Activated CD4-positive, alpha-beta T cell treated with anti-CD3 and anti-CD28 coated beads, Interleukin-2, amount 10 ng/mL, durations not matched to agents 7 days and 5 days (primary cell): Measurements from ENCODE around the gene ABHD10. TPM values are rescaled to one million over a fixed set of nuclear protein-coding genes. Genes with fewer than 3 reads are reported as not detected.
A peak's percentile ranks its signal among the peaks of the same experiment; 100 is the strongest.

ENCODE experiments used
- CTCF ChIA-PET: fragments of 350-600 bp; sonication (Branson Sonifier 250); formaldehyde crosslinking; loops from one replicate; lab custom pipeline; 2021; ENCODE audit warnings: antibody characterized with exemption; lab: Charles Lee
- POLR2A ChIA-PET: fragments of 350-600 bp; sonication (Branson Sonifier 250); formaldehyde crosslinking; loops from one replicate; lab custom pipeline; 2021; ENCODE audit warnings: antibody characterized with exemption; lab: Charles Lee
- DNase-seq: peaks from one replicate; pipeline ENCODE4 v3.0.0-alpha.2; 2020
- H3K27ac Mint-ChIP-seq: one replicate; pipeline ENCODE4 v1.8.0; 2021; ENCODE audit warnings: mild to moderate bottlenecking, moderate library complexity, mixed read lengths
- H3K27me3 Mint-ChIP-seq: one replicate; pipeline ENCODE4 v1.8.0; 2021; ENCODE audit warnings: mixed read lengths
- H3K36me3 Mint-ChIP-seq: one replicate; pipeline ENCODE4 v1.8.0; 2021; ENCODE audit warnings: low read depth, mixed read lengths
- H3K4me1 Mint-ChIP-seq: one replicate; pipeline ENCODE4 v1.8.0; 2021; ENCODE audit warnings: mixed read lengths
- H3K4me3 Mint-ChIP-seq: one replicate; pipeline ENCODE4 v1.8.0; 2021; ENCODE audit warnings: mild to moderate bottlenecking, moderate library complexity, mixed read lengths
- H3K9me3 Mint-ChIP-seq: one replicate; pipeline ENCODE4 v1.8.0; 2021; ENCODE audit warnings: mixed read lengths
- total RNA-seq, 2 experiments: library from RNA; stranded (reverse); gene quantifications; one replicate each; pipeline ENCODE4 v1.2.3, GENCODE V29; 2021

Gene ABHD10
- total RNA-seq, 2 experiments from 2014 or later: 36.9 to 40.0 TPM

DNA sequence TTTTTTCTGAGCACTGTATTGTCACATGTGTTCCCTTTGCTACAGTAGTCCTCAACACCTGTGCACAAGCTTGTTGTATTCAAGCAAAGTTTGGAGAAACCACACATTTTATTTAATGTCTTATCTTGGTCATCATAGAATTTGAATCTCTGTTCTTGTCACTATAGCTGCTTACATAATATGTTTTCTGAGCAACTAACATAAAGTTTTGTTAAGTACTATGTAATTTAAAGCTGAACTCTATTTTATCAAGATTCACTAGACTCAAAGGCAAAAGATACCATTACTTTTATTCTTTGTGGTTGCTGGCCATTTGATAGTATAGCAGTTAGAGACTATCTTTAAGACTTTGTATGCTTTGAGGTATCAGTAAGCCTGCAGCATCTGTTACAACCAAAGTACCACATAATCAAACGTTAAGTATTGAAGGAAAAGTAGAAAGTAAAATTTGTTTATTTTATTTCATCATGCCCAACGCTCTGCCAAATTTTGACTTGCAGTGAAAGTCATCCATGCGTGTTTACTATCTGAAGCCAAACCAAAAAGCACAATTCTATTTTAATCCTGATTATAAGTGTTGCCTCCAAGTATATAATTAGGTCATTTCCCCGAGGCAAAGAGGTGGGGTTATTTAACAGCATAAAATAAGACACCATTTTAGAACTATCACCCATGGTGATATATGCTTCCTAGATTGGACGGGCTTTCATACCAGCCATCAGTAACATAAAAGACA is 10.3 kb upstream of the ABHD10 start:
- Mint-ChIP-seq H3K27ac (no peak overlapping the region), H3K9me3 (no peaks in the 10 kb centered on the region), H3K27me3 (peaks cover 6% of the 10 kb centered on the region), H3K36me3 (no peaks in the 10 kb centered on the region), H3K4me3 (no peak overlapping the region), H3K4me1 (peaks cover 5% of the 10 kb centered on the region)
- DNase-seq: no peak
- ChIA-PET POLR2A (no interaction called here), CTCF (interaction anchor here (0.7 to 2.8 kb wide), 17 partner anchors 9 to 391 kb away, joined by 3 to 20 read pairs (median 4); partner anchors contain the start of gene ABHD10)

DNA sequence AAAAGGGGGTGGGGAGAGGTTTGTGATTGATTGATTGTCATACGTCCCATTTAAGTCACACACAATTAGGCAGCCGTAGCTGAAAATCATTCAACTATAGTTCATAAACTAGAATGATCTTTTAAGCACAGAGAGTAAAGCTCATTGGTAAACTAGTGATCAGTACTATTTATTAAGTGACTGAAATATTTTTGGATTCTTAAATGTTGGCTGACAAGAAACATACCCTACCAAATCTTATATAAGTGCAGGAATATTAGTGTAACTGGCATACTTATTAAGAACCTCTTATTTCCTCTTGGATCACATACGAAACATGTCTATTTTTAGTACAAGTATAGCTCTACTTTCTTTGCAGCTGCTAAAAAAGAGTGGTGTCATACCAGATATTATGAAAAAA is 8.4 kb upstream of the ABHD10 start:
- ChIA-PET POLR2A (no interaction called here), CTCF (interaction anchor here (0.7 to 1.0 kb wide), 4 partner anchors 8 to 282 kb away, joined by 3 read pairs; no protein-coding TSS in a partner anchor)
- Mint-ChIP-seq H3K27ac (no peak overlapping the region), H3K36me3 (no peaks in the 10 kb centered on the region), H3K27me3 (peaks cover 6% of the 10 kb centered on the region), H3K4me3 (no peak overlapping the region), H3K4me1 (peaks cover 5% of the 10 kb centered on the region), H3K9me3 (no peaks in the 10 kb centered on the region)
- no peak for DNase-seq

DNA sequence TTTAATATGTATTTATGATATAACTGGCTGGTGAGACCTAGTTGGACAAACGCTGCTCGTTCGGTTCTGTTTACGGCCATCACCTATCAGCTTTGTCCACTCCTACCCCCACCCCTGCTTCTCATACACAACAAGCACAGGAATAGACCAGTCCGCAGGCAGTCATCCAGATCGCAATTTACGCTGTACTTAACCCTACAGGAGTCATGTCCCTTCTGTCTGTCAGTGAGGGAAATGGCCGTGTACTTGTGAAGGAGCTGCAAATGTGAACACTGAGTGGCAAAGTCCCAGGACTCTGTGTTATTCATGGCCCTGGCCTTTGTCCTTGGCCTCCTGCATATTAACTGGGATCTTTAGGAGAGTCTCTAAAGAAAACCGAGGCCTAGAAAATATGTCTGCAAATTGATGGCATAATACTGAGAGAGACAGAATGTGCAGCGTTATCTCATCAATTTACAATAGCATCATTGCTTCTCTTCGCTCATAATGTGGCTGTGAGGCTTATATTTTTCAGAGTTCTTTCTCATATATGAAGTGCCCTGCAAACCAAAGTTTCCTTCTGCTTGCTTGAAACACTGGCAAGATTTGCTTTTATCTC is 7.2 kb upstream of the ABHD10 start:
- H3K27ac Mint-ChIP-seq: no peak overlapping the region
- H3K36me3 Mint-ChIP-seq: no peaks in the 10 kb centered on the region
- peaks cover 8% of the 10 kb centered on the region for H3K27me3 Mint-ChIP-seq
- H3K9me3 Mint-ChIP-seq: no peaks in the 10 kb centered on the region
- ChIA-PET CTCF (interaction anchor here (1.0 kb wide), 1 partner anchor 9 kb away, joined by 3 read pairs; no protein-coding TSS in a partner anchor), POLR2A (no interaction called here)
- H3K4me1 Mint-ChIP-seq: peaks cover 5% of the 10 kb centered on the region
- no peak for DNase-seq
- no peak overlapping the region for H3K4me3 Mint-ChIP-seq

DNA sequence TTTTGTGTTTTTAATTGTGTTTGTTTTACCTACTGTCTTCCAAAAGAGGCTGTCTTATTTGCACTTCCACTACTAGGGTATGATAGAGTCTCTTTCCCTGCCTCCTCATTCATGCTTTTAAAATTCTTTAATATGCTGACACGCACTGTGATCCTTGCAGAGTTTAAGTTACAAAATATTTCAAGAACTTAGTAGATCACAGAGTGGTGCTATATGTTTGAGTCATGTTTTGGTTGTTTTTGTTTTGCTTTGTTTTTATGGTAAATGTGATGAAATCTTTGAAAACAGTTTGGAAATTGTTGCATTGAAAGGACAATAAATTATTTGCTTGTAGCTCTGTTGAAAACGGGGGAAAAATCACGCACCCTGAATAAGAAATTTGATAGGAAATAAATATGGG is 5.9 kb upstream of the ABHD10 start:
- Mint-ChIP-seq H3K27me3 (peaks cover 10% of the 10 kb centered on the region), H3K9me3 (no peaks in the 10 kb centered on the region), H3K4me3 (no peak overlapping the region), H3K27ac (no peak overlapping the region), H3K4me1 (no peaks in the 10 kb centered on the region), H3K36me3 (no peaks in the 10 kb centered on the region)
- ChIA-PET CTCF (interaction anchor here (1.3 to 1.4 kb wide), 2 partner anchors 251 to 304 kb away, joined by 3 read pairs; no protein-coding TSS in a partner anchor), POLR2A (no interaction called here)
- no peak for DNase-seq

DNA sequence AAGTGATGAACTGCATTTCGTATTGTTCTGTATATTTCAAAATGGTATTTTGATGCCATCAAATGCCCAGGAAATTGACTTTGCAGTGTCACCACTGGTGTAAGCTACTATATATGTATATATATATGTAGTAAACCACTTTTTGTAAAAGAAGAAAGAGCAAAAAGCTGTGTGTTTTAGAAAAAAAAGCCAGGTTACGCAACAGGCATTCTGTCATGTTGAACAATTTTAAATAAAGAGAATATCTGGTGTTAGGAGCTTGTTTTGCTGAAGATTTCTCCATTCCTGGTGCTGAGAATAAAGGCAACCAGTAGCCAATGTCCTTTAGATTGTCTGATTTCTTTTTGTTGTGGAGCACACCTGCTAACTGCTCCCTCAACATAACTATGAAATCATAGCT is 3.7 kb upstream of the ABHD10 start:
- H3K27me3 Mint-ChIP-seq: peaks cover 4% of the 10 kb centered on the region
- POLR2A ChIA-PET: no interaction called here
- H3K4me3 Mint-ChIP-seq: no peak overlapping the region
- no peak for DNase-seq
- no peaks in the 10 kb centered on the region for H3K9me3 Mint-ChIP-seq
- CTCF ChIA-PET: interaction anchor here (1.2 kb wide), 1 partner anchor 39 kb away, joined by 4 read pairs; no protein-coding TSS in a partner anchor
- peaks cover 7% of the 10 kb centered on the region for H3K4me1 Mint-ChIP-seq
- no peak overlapping the region for H3K27ac Mint-ChIP-seq
- no peaks in the 10 kb centered on the region for H3K36me3 Mint-ChIP-seq

DNA sequence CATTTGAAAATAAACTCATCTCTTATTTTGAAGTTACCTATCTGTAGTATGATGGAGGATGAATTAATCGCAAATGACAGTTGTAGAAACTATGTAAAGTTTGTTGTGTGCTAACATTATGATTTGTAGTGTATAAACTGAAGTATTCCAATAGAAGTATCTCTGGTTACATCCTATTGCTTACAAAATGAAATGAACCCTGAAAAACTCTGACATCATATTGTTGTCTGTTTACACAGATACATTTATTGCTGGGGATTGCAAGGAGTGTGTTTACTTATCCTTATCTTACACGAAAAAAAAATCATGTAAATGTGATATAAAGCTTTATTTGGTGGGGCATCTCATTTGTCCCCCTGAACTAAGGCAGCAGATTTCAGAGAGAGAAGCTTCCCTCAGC is 2.6 kb upstream of the ABHD10 start:
- Mint-ChIP-seq H3K9me3 (no peaks in the 10 kb centered on the region), H3K27ac (no peak overlapping the region), H3K4me1 (peaks cover 18% of the 10 kb centered on the region), H3K27me3 (peaks cover 4% of the 10 kb centered on the region), H3K36me3 (peaks cover 8% of the 10 kb centered on the region), H3K4me3 (no peak overlapping the region)
- POLR2A ChIA-PET: no interaction called here
- CTCF ChIA-PET: no interaction called here
- no peak for DNase-seq

DNA sequence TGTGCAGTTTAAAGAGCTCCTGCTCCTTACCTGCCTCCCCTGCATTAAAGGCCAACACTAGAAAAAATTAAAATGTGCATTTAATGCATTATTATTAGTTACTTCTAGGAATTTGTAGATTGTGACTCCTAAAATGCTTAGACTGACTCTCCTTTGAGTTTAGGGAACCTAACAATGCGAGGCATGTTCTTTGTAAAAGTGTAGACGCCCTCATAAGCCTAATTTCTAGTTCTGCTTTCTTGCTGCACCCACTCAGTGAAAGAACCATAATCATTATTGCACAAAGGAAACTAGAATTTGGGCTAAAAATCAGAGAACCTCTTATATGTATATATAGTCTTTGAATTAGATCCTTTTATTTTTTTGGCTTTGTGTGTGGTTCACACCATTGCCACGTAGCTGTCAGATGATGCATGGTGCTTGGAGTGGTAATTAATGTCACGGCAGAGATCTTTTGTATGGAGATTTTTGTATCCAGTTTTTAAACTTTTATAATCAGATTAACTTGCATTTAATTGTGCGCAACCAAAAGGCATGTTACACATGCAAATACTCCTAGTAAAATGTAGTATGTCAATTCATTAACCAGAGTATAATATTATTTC is 710 bp downstream of the ABHD10 start:
- peaks cover 39% of the 10 kb centered on the region for H3K4me1 Mint-ChIP-seq
- POLR2A ChIA-PET: interaction anchor here (0.7 to 1.6 kb wide), 5 partner anchors 10 to 369 kb away, joined by 3 to 10 read pairs (median 5); no protein-coding TSS in a partner anchor
- DNase-seq: peak; percentile 23
- peak overlapping the region; percentile 96 for H3K27ac Mint-ChIP-seq
- peaks cover 4% of the 10 kb centered on the region for H3K27me3 Mint-ChIP-seq
- no peaks in the 10 kb centered on the region for H3K9me3 Mint-ChIP-seq
- CTCF ChIA-PET: interaction anchor here (0.9 to 2.0 kb wide), 8 partner anchors 10 to 262 kb away, joined by 3 to 9 read pairs (median 6); no protein-coding TSS in a partner anchor
- peak overlapping the region; percentile 90 for H3K4me3 Mint-ChIP-seq
- peaks cover 32% of the 10 kb centered on the region for H3K36me3 Mint-ChIP-seq

DNA sequence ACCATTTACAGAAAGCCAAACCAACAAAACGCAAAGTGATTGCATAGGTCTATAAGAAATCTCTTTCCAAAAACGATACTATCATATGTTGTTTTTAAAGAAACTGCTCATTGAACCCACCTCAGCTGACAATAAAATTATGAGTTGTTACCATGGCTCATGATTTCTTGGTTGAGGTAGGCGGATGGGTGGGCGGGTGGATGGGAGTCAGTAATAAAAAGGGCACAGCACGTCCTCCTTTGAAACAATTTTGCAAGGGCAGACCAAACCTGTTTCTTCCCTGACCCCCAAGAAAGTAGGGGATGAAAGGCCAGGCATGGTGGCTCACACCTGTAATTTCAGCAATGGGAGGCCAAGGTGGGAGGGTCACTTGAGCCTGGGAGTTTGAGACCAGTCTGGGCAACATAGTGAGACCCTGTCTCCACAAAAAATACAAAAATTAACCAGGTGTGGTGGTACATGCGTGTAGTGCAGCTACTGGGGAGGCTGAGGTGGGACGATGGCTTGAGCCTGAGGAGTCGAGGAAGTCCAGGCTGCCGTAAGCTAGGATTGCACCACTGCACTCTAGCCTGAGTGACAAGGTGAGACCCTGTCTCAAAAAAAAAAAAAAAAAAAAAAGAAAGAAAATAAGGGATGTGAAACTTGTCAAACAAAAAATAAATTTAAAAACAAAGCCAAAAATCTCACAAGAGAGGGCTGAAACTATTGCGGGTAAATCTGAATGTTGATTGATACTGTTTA is 2.1 kb downstream of the ABHD10 start:
- POLR2A ChIA-PET: no interaction called here
- Mint-ChIP-seq H3K4me3 (peak overlapping the region; percentile 90), H3K36me3 (peaks cover 41% of the 10 kb centered on the region), H3K4me1 (peaks cover 51% of the 10 kb centered on the region), H3K27me3 (peaks cover 4% of the 10 kb centered on the region), H3K9me3 (no peaks in the 10 kb centered on the region), H3K27ac (peak overlapping the region; percentile 96)
- no peak for DNase-seq
- CTCF ChIA-PET: interaction anchor here (0.6 to 2.1 kb wide), 4 partner anchors 13 to 316 kb away, joined by 3 to 5 read pairs (median 4); no protein-coding TSS in a partner anchor

DNA sequence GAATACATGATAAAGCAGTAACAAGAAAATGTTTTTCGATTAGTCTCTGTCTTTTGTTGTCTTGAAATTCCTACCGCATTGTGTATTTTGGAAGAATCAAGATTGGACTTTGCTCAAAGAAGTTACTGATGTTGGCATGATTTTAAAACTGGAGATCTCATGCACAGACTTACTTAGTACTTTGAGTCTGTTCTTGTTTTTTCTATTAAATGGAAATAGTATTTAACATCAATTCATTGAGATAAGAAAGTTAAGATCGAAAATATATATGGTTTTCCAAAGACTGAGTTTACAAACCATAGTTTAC is 2.6 kb downstream of the ABHD10 start:
- POLR2A ChIA-PET: no interaction called here
- H3K4me3 Mint-ChIP-seq: peak overlapping the region; percentile 23
- H3K36me3 Mint-ChIP-seq: peaks cover 42% of the 10 kb centered on the region

DNA sequence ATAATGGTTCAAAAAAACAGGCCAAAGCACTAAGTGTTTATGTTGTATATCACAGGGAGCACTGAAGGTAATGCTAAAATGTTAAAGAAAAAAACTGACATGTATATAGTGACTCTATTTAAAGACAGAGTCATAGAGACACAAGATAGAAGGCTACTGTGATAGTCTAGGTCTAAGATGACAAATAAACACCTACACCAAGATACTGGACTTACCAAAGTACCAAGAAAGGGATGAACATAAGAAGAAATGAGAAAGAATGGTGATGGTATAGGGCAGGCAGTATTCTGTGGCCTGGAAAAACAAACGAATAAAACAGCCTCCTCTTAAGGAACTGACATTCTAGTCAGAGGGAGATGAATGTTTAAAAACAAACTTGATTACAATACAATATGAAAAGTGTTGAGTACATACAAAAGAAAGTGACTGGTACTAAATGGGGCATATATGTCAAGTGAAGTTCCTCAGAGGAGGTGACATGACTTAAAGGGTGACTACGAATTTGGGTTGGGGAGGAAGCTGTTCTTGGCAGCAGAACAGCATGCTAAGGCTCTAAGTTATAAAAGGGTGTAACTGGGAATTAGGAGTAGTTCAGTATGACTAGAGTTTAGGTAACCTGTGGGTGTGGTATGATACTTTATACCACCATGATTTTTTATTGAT is 5.9 kb downstream of the ABHD10 start:
- ChIA-PET POLR2A (interaction anchor here (0.6 kb wide), 1 partner anchor 368 kb away, joined by 3 read pairs; no protein-coding TSS in a partner anchor), CTCF (interaction anchor here (2.6 kb wide), 1 partner anchor 29 kb away, joined by 11 read pairs; no protein-coding TSS in a partner anchor)
- Mint-ChIP-seq H3K27me3 (no peaks in the 10 kb centered on the region), H3K4me3 (no peak overlapping the region), H3K4me1 (peaks cover 62% of the 10 kb centered on the region), H3K27ac (no peak overlapping the region), H3K36me3 (peaks cover 49% of the 10 kb centered on the region), H3K9me3 (no peaks in the 10 kb centered on the region)
- no peak for DNase-seq

More for the DNA sequence above, 2.6 kb downstream of the ABHD10 start:
- H3K27me3 Mint-ChIP-seq: peaks cover 4% of the 10 kb centered on the region
- CTCF ChIA-PET: interaction anchor here (1.0 to 2.1 kb wide), 2 partner anchors 12 to 14 kb away, joined by 4 to 5 read pairs; no protein-coding TSS in a partner anchor
- peaks cover 52% of the 10 kb centered on the region for H3K4me1 Mint-ChIP-seq
- no peak for DNase-seq
- H3K9me3 Mint-ChIP-seq: no peaks in the 10 kb centered on the region
- H3K27ac Mint-ChIP-seq: no peak overlapping the region

DNA sequence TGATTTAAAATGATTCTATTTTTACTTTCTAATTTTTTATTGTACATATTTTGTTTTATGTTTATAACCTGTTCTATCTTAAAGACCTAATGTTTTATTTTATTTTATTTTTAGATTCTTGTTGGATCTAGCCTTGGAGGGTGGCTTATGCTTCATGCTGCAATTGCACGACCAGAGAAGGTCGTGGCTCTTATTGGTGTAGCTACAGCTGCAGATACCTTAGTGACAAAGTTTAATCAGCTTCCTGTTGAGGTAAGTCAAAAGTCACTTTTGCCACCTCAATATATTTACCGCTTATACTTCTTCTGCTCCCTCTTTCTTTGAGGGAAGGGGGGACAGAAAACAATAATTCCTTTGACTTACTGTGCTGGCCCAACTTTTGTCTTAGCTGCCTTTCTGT is 8.0 kb downstream of the ABHD10 start:
- Mint-ChIP-seq H3K36me3 (peaks cover 44% of the 10 kb centered on the region), H3K4me1 (peaks cover 44% of the 10 kb centered on the region), H3K4me3 (no peak overlapping the region), H3K9me3 (no peaks in the 10 kb centered on the region), H3K27me3 (no peaks in the 10 kb centered on the region), H3K27ac (no peak overlapping the region)
- POLR2A ChIA-PET: no interaction called here
- no peak for DNase-seq
- CTCF ChIA-PET: interaction anchor here (2.6 kb wide), 1 partner anchor 27 kb away, joined by 11 read pairs; no protein-coding TSS in a partner anchor
